ENCODE data around the gene ZC3H13. TPM values are rescaled to one million over a fixed set of nuclear protein-coding genes. Genes with fewer than 3 reads are reported as not detected.

The ZC3H13 gene
- total and polyA plus RNA-seq, 7 experiments from 2014 or later = 34.4 to 67.0 (median 46.2) TPM

GRCh38 chr13:45953082-45953481, 99.5 kb downstream of the ZC3H13 start:
- peaks cover 0 to 5% (median 0%) of the 10 kb centered on the region in 7 donors for H3K4me1 Mint-ChIP-seq
- intact Hi-C loops (cut with micrococcal nuclease) = no loop called here
- H3K27ac Mint-ChIP-seq = peak overlapping the region in 2 of 9 donors; percentile 8 to 69
- no peaks in the 10 kb centered on the region for H3K9me3 Mint-ChIP-seq
- Histone ChIP-seq H3K27me3 (ENCODE audit: control insufficient read depth in 2 of 2, insufficient read depth in 2 of 2, low read length in 2 of 2) (no peaks in the 10 kb centered on the region), H3K4me3 (ENCODE audit: low read length) (no peak overlapping the region), H3K27ac (ENCODE audit: low read depth, low read length) (no peak overlapping the region), H3K36me3 (ENCODE audit: control insufficient read depth in 2 of 3, insufficient read depth in 3 of 3, low read length in 3 of 3) (peaks cover 4 to 17% (median 10%) of the 10 kb centered on the region in 3 experiments), H3K4me1 (ENCODE audit: control insufficient read depth in 2 of 2, insufficient read depth in 2 of 2, low read length in 2 of 2) (no peaks in the 10 kb centered on the region), H3K9me3 (ENCODE audit: control insufficient read depth in 2 of 3, low read length in 3 of 3) (no peaks in the 10 kb centered on the region)
- no peak overlapping the region for H3K4me3 Mint-ChIP-seq
- ATAC-seq = no peak
- POLR2A ChIA-PET = no interaction called here
- DNase-seq = no peak
- no peaks in the 10 kb centered on the region for H3K27me3 Mint-ChIP-seq
- peaks cover 3 to 38% (median 24%) of the 10 kb centered on the region in 5 donors for H3K36me3 Mint-ChIP-seq
- CTCF ChIA-PET = no interaction called here

GRCh38 chr13:45951724-45952123, 100.8 kb downstream of the ZC3H13 start:
- DNase-seq (no peak), ATAC-seq (no peak)
- Mint-ChIP-seq H3K36me3 (peaks cover 0 to 24% (median 14%) of the 10 kb centered on the region in 5 donors), H3K27ac (peak overlapping the region in 5 of 9 donors; percentile 12 to 63 (median 25)), H3K9me3 (peaks cover 0 to under 1% (median 0%) of the 10 kb centered on the region in 11 donors), H3K4me3 (no peak overlapping the region), H3K4me1 (peaks cover 0 to 5% (median 0%) of the 10 kb centered on the region in 7 donors), H3K27me3 (no peaks in the 10 kb centered on the region)
- peaks cover 0 to 3% (median 0%) of the 10 kb centered on the region in 3 experiments for H3K36me3 ChIP-seq (ENCODE audit: control insufficient read depth in 2 of 3, insufficient read depth in 3 of 3, low read length in 3 of 3)
- ChIA-PET POLR2A (interaction anchor here (0.7 kb wide), 2 partner anchors 12 to 549 kb away, joined by 4 to 7 read pairs; no protein-coding TSS in a partner anchor), CTCF (interaction anchor here (0.7 kb wide), 1 partner anchor 232 kb away, joined by 3 read pairs; no protein-coding TSS in a partner anchor)
- intact Hi-C loops (cut with micrococcal nuclease) = no loop called here
- H3K9me3 ChIP-seq (ENCODE audit: control insufficient read depth in 2 of 3, low read length in 3 of 3) = no peaks in the 10 kb centered on the region
- no peak overlapping the region for H3K27ac ChIP-seq (ENCODE audit: low read depth, low read length)
- H3K27me3 ChIP-seq (ENCODE audit: control insufficient read depth in 2 of 2, insufficient read depth in 2 of 2, low read length in 2 of 2) = no peaks in the 10 kb centered on the region
- H3K4me3 ChIP-seq (ENCODE audit: low read length) = no peak overlapping the region
- H3K4me1 ChIP-seq (ENCODE audit: control insufficient read depth in 2 of 2, insufficient read depth in 2 of 2, low read length in 2 of 2) = no peaks in the 10 kb centered on the region

GRCh38 chr13:45951166-45951565, 101.4 kb downstream of the ZC3H13 start:
- Mint-ChIP-seq H3K27ac (peak overlapping the region in 7 of 9 donors; percentile 2 to 63 (median 24)), H3K36me3 (peaks cover 0 to 19% (median 8%) of the 10 kb centered on the region in 5 donors), H3K4me1 (peaks cover 0 to 5% (median 0%) of the 10 kb centered on the region in 7 donors), H3K27me3 (no peaks in the 10 kb centered on the region), H3K9me3 (peaks cover 0 to 1% (median 0%) of the 10 kb centered on the region in 11 donors), H3K4me3 (no peak overlapping the region)
- Histone ChIP-seq H3K4me3 (ENCODE audit: low read length) (no peak overlapping the region), H3K4me1 (ENCODE audit: control insufficient read depth in 2 of 2, insufficient read depth in 2 of 2, low read length in 2 of 2) (no peaks in the 10 kb centered on the region), H3K27ac (ENCODE audit: low read depth, low read length) (no peak overlapping the region), H3K36me3 (ENCODE audit: control insufficient read depth in 2 of 3, insufficient read depth in 3 of 3, low read length in 3 of 3) (no peaks in the 10 kb centered on the region), H3K9me3 (ENCODE audit: control insufficient read depth in 2 of 3, low read length in 3 of 3) (no peaks in the 10 kb centered on the region), H3K27me3 (ENCODE audit: control insufficient read depth in 2 of 2, insufficient read depth in 2 of 2, low read length in 2 of 2) (no peaks in the 10 kb centered on the region)
- intact Hi-C loops (cut with micrococcal nuclease) = no loop called here
- ChIA-PET POLR2A (interaction anchor here (0.7 kb wide), 2 partner anchors 11 to 548 kb away, joined by 4 to 7 read pairs; no protein-coding TSS in a partner anchor), CTCF (interaction anchor here (0.7 kb wide), 1 partner anchor 231 kb away, joined by 3 read pairs; no protein-coding TSS in a partner anchor)
- no peak for ATAC-seq
- DNase-seq = no peak

GRCh38 chr13:45950386-45951000, 102.1 kb downstream of the ZC3H13 start:
- ChIA-PET CTCF (no interaction called here), POLR2A (no interaction called here)
- H3K27ac Mint-ChIP-seq = peak overlapping the region in 7 of 9 donors; percentile 12 to 58 (median 45)
- peak; percentile 89 for ATAC-seq
- H3K9me3 ChIP-seq (ENCODE audit: control insufficient read depth in 2 of 3, low read length in 3 of 3) = no peaks in the 10 kb centered on the region
- no peaks in the 10 kb centered on the region for H3K27me3 ChIP-seq (ENCODE audit: control insufficient read depth in 2 of 2, insufficient read depth in 2 of 2, low read length in 2 of 2)
- no peaks in the 10 kb centered on the region for H3K27me3 Mint-ChIP-seq
- no peaks in the 10 kb centered on the region for H3K36me3 ChIP-seq (ENCODE audit: control insufficient read depth in 2 of 3, insufficient read depth in 3 of 3, low read length in 3 of 3)
- peaks cover 0 to 5% (median 0%) of the 10 kb centered on the region in 7 donors for H3K4me1 Mint-ChIP-seq
- H3K4me1 ChIP-seq (ENCODE audit: control insufficient read depth in 2 of 2, insufficient read depth in 2 of 2, low read length in 2 of 2) = no peaks in the 10 kb centered on the region
- H3K9me3 Mint-ChIP-seq = peaks cover 0 to 1% (median 0%) of the 10 kb centered on the region in 11 donors
- H3K27ac ChIP-seq (ENCODE audit: low read depth, low read length) = no peak overlapping the region
- peaks cover 0 to 13% (median 6%) of the 10 kb centered on the region in 5 donors for H3K36me3 Mint-ChIP-seq
- DNase-seq = peak in 1 of 9 donors; percentile 2
- H3K4me3 ChIP-seq (ENCODE audit: low read length) = no peak overlapping the region
- H3K4me3 Mint-ChIP-seq = no peak overlapping the region
- intact Hi-C loops (cut with micrococcal nuclease) = no loop called here

GRCh38 chr13:45949161-45949560, 103.4 kb downstream of the ZC3H13 start:
- DNase-seq (no peak), ATAC-seq (no peak)
- Mint-ChIP-seq H3K27me3 (peaks cover 0 to 4% (median 0%) of the 10 kb centered on the region in 5 donors), H3K4me1 (peaks cover 0 to 5% (median 0%) of the 10 kb centered on the region in 7 donors), H3K27ac (no peak overlapping the region), H3K9me3 (peaks cover 0 to 1% (median 0%) of the 10 kb centered on the region in 11 donors), H3K4me3 (no peak overlapping the region), H3K36me3 (peaks cover 0 to 8% (median 0%) of the 10 kb centered on the region in 5 donors)
- no peaks in the 10 kb centered on the region for H3K9me3 ChIP-seq (ENCODE audit: control insufficient read depth in 2 of 3, low read length in 3 of 3)
- no peak overlapping the region for H3K27ac ChIP-seq (ENCODE audit: low read depth, low read length)
- no peaks in the 10 kb centered on the region for H3K4me1 ChIP-seq (ENCODE audit: control insufficient read depth in 2 of 2, insufficient read depth in 2 of 2, low read length in 2 of 2)
- POLR2A ChIA-PET = no interaction called here
- no peaks in the 10 kb centered on the region for H3K27me3 ChIP-seq (ENCODE audit: control insufficient read depth in 2 of 2, insufficient read depth in 2 of 2, low read length in 2 of 2)
- intact Hi-C loops (cut with micrococcal nuclease) = no loop called here
- H3K36me3 ChIP-seq (ENCODE audit: control insufficient read depth in 2 of 3, insufficient read depth in 3 of 3, low read length in 3 of 3) = no peaks in the 10 kb centered on the region
- H3K4me3 ChIP-seq (ENCODE audit: low read length) = no peak overlapping the region
- CTCF ChIA-PET = interaction anchor here (0.6 kb wide), 1 partner anchor 60 kb away, joined by 3 read pairs; no protein-coding TSS in a partner anchor

- Histone ChIP-seq H3K27ac (ENCODE audit: low read depth, low read length) (no peak overlapping the region), H3K27me3 (ENCODE audit: control insufficient read depth in 2 of 2, insufficient read depth in 2 of 2, low read length in 2 of 2) (no peaks in the 10 kb centered on the region), H3K9me3 (ENCODE audit: control insufficient read depth in 2 of 3, low read length in 3 of 3) (no peaks in the 10 kb centered on the region), H3K4me3 (ENCODE audit: low read length) (no peak overlapping the region), H3K4me1 (ENCODE audit: control insufficient read depth in 2 of 2, insufficient read depth in 2 of 2, low read length in 2 of 2) (no peaks in the 10 kb centered on the region), H3K36me3 (ENCODE audit: control insufficient read depth in 2 of 3, insufficient read depth in 3 of 3, low read length in 3 of 3) (no peaks in the 10 kb centered on the region)
- H3K27me3 Mint-ChIP-seq = peaks cover 0 to 8% (median 5%) of the 10 kb centered on the region in 5 donors
- H3K4me3 Mint-ChIP-seq = no peak overlapping the region
- no peak for DNase-seq
- H3K27ac Mint-ChIP-seq = no peak overlapping the region
- H3K36me3 Mint-ChIP-seq = peaks cover 0 to 4% (median 0%) of the 10 kb centered on the region in 5 donors
- intact Hi-C loops (cut with micrococcal nuclease) = no loop called here
- no peak for ATAC-seq
- no peaks in the 10 kb centered on the region for H3K4me1 Mint-ChIP-seq
- POLR2A ChIA-PET = no interaction called here
- CTCF ChIA-PET = no interaction called here
- peaks cover 0 to 3% (median 0%) of the 10 kb centered on the region in 11 donors for H3K9me3 Mint-ChIP-seq
These were observed 108.6 kb downstream of the ZC3H13 start for GRCh38 chr13:45943965-45944364.

Data from naive thymus-derived CD4-positive, alpha-beta T cell (primary cell).